Measurements from ENCODE around the gene ASGR2. TPM values are rescaled to one million over a fixed set of nuclear protein-coding genes. Genes with fewer than 3 reads are reported as not detected.
"Not testable (repeated sequence)": the region's sequence is repeated elsewhere in the genome, so short reads cannot be mapped to it uniquely, and the experiment has no call there.

The ASGR2 gene
- polyA plus RNA-seq, 1 of the 3 experiments (the other 2 are of a cell fraction) = not detected

GRCh38 chr17:7122381-7122780 lies 7.8 kb upstream of the ASGR2 start (continued):
- TF ChIP-seq CHD2 (IDR thresholded peaks at IDR 0.05; ENCODE audit: low read length, partially characterized antibody) = no peak
- TF ChIP-seq USF1 (IDR thresholded peaks at IDR 0.05; ENCODE audit: borderline replicate concordance, low read depth) = no peak
- no peak for TF ChIP-seq TCF12 (IDR thresholded peaks at IDR 0.05)
- TF ChIP-seq TAF1 (IDR thresholded peaks at IDR 0.05; ENCODE audit: borderline replicate concordance, low read depth, low read length) = no peak
- no peak for TF ChIP-seq USF2 (IDR thresholded peaks at IDR 0.05; ENCODE audit: borderline replicate concordance, low read depth, low read length)
- TF ChIP-seq RAD21 (IDR thresholded peaks at IDR 0.05; ENCODE audit: low read length) = no peak
- no peak for TF ChIP-seq SIN3A (IDR thresholded peaks at IDR 0.05; ENCODE audit: borderline replicate concordance, low read depth, low read length)
- TF ChIP-seq FOXJ3 (CRISPR knock-in tag; IDR thresholded peaks at IDR 0.05) = no peak

- POLR2A ChIA-PET = not testable (repeated sequence)
- 23% methylated on average over 12 of the region's 12 CpGs for WGBS (ENCODE audit: low lambda C conversion rate)
These were observed 6.0 kb upstream of the ASGR2 start for GRCh38 chr17:7120635-7121034.

GRCh38 chr17:7120123-7120522 lies 5.5 kb upstream of the ASGR2 start:
- CTCF ChIA-PET = interaction anchor here (0.9 to 2.6 kb wide), 4 partner anchors 13 to 206 kb away, joined by 3 to 13 read pairs (median 4); partner anchors contain the start of gene SLC16A11

More at GRCh38 chr17:7120635-7121034, 6.0 kb upstream of the ASGR2 start:
- H3K4me3 ChIP-seq (ENCODE audit: low read depth in 2 of 2, low read length in 1 of 2); H3K9me2 ChIP-seq; H3K9ac ChIP-seq; H3F3A ChIP-seq (replicated peaks; ENCODE audit: insufficient read depth); H3K9me3 ChIP-seq; H3K4me2 ChIP-seq; H3K4me1 ChIP-seq (ENCODE audit: control insufficient read depth in 1 of 2, insufficient read depth in 2 of 2, low read depth in 1 of 2, low read length in 1 of 2); H4K20me1 ChIP-seq (ENCODE audit: insufficient read depth); H3K36me3 ChIP-seq (replicated peaks in 1 of 2; ENCODE audit: control insufficient read depth in 1 of 2, insufficient read depth in 2 of 2, low read length in 1 of 2); DNase-seq; H2AFZ ChIP-seq (ENCODE audit: low read depth); H3K27ac ChIP-seq (ENCODE audit: low read depth in 2 of 2, low read length in 1 of 2); H3K79me2 ChIP-seq (ENCODE audit: insufficient read depth): not testable (repeated sequence)
- peaks cover 84% of the 10 kb centered on the region for H3K27me3 ChIP-seq (ENCODE audit: insufficient read depth)
- CTCF ChIA-PET = interaction anchor here (0.8 to 2.6 kb wide), 4 partner anchors 43 to 206 kb away, joined by 3 to 13 read pairs (median 4); partner anchors contain the start of gene SLC16A11

More at GRCh38 chr17:7120123-7120522, 5.5 kb upstream of the ASGR2 start:
- Histone ChIP-seq H3K4me3 (ENCODE audit: low read depth in 2 of 2, low read length in 1 of 2) (no peak overlapping the region), H3K4me1 (ENCODE audit: control insufficient read depth in 1 of 2, insufficient read depth in 2 of 2, low read depth in 1 of 2, low read length in 1 of 2) (no peaks in the 10 kb centered on the region), H3F3A (replicated peaks; ENCODE audit: insufficient read depth) (peaks cover 5% of the 10 kb centered on the region), H3K36me3 (replicated peaks in 1 of 2; ENCODE audit: control insufficient read depth in 1 of 2, insufficient read depth in 2 of 2, low read length in 1 of 2) (no peaks in the 10 kb centered on the region), H3K27me3 (ENCODE audit: insufficient read depth) (peaks cover 82% of the 10 kb centered on the region), H3K79me2 (ENCODE audit: insufficient read depth) (no peaks in the 10 kb centered on the region), H4K20me1 (ENCODE audit: insufficient read depth) (no peaks in the 10 kb centered on the region), H3K9ac (no peak overlapping the region), H3K4me2 (no peak overlapping the region), H3K27ac (ENCODE audit: low read depth in 2 of 2, low read length in 1 of 2) (no peak overlapping the region), H3K9me3 (no peaks in the 10 kb centered on the region), H3K9me2 (no peaks in the 10 kb centered on the region), H2AFZ (ENCODE audit: low read depth) (no peak overlapping the region)
- TF ChIP-seq TAF1 (IDR thresholded peaks at IDR 0.05; ENCODE audit: borderline replicate concordance, low read depth, low read length) (no peak), MXI1 (IDR thresholded peaks at IDR 0.05; ENCODE audit: low read depth, low read length) (no peak), SMC3 (IDR thresholded peaks at IDR 0.05; ENCODE audit: low read depth, low read length) (no peak), IRF3 (IDR thresholded peaks at IDR 0.05; ENCODE audit: low read depth, low read length) (no peak), RCOR1 (IDR thresholded peaks at IDR 0.05; ENCODE audit: low read length) (no peak), CHD2 (IDR thresholded peaks at IDR 0.05; ENCODE audit: low read length, partially characterized antibody) (no peak), MEF2A (IDR thresholded peaks at IDR 0.05; ENCODE audit: borderline replicate concordance, low read depth) (no peak), RAD21 (IDR thresholded peaks at IDR 0.05; ENCODE audit: low read length) (no peak), TEAD4 (IDR thresholded peaks at IDR 0.05; ENCODE audit: borderline replicate concordance, insufficient read depth) (no peak)
- DNase-seq = no peak
- 2% methylated on average over 2 of the region's 2 CpGs for WGBS (ENCODE audit: low lambda C conversion rate)
- POLR2A ChIA-PET = no interaction called here

All from SK-N-SH (cell line).